ENCODE results near the gene LRRC8A. TPM values are rescaled to one million over a fixed set of nuclear protein-coding genes. Genes with fewer than 3 reads are reported as not detected.

Gene LRRC8A
- total RNA-seq, 3 donors from 2014 or later: 25.3 to 48.5 (median 25.4) TPM

DNA sequence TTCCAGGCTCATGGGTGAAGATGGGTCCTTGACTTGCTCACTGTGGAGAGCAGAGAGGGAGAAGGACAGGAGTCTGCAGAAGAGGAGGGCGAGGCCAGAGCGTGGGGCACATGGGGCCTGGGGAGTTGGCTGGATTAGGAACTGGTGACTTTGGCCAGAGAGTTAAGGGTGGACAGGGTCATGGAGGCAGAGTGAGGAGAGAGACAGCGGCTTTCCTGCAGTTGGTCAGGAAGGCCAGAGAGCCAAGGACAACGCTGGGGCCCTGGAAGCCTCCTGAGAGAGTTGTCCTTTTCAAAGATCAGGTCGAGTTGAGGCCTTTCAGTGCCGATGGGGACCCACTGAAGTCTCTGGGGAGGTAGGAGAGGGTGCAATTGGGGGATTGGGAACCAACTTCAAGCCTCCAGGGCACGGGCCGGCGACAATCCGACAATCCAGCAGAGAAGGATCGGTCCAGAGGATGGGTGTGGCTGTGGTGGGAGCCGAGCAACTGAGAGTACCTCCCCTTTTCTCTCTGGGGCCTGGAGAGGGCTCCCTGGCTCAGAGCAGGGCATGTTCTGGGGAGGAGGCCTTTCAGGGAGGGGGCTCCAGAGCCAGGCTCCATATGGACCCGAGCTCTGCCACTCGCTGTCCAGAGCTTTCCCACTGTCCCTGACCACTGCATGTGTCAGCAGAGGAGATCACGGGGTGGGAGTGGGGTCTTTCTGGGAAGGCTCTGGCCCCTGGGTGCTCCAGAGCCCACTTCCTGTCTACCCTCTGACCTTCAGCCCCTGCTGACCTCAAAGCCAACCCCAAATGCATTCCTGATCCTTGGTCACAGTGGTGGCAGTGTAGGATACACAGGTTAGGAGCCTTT, 31.3 kb downstream of the LRRC8A start:
- Histone ChIP-seq H3K36me3 (ENCODE audit: low read depth) (no peaks in the 10 kb centered on the region), H3K4me3 (no peak overlapping the region), H3K9me3 (no peaks in the 10 kb centered on the region), H3K4me1 (ENCODE audit: low read depth) (peaks cover 14% of the 10 kb centered on the region)
- TF ChIP-seq, protein P1, sequence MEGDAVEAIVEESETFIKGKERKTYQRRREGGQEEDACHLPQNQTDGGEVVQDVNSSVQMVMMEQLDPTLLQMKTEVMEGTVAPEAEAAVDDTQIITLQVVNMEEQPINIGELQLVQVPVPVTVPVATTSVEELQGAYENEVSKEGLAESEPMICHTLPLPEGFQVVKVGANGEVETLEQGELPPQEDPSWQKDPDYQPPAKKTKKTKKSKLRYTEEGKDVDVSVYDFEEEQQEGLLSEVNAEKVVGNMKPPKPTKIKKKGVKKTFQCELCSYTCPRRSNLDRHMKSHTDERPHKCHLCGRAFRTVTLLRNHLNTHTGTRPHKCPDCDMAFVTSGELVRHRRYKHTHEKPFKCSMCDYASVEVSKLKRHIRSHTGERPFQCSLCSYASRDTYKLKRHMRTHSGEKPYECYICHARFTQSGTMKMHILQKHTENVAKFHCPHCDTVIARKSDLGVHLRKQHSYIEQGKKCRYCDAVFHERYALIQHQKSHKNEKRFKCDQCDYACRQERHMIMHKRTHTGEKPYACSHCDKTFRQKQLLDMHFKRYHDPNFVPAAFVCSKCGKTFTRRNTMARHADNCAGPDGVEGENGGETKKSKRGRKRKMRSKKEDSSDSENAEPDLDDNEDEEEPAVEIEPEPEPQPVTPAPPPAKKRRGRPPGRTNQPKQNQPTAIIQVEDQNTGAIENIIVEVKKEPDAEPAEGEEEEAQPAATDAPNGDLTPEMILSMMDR (IDR thresholded peaks at IDR 0.05): no peak
- no peak for ATAC-seq
- intact Hi-C loops (cut with DNase I, micrococcal nuclease): no loop called here
- DNase-seq: no peak

DNA sequence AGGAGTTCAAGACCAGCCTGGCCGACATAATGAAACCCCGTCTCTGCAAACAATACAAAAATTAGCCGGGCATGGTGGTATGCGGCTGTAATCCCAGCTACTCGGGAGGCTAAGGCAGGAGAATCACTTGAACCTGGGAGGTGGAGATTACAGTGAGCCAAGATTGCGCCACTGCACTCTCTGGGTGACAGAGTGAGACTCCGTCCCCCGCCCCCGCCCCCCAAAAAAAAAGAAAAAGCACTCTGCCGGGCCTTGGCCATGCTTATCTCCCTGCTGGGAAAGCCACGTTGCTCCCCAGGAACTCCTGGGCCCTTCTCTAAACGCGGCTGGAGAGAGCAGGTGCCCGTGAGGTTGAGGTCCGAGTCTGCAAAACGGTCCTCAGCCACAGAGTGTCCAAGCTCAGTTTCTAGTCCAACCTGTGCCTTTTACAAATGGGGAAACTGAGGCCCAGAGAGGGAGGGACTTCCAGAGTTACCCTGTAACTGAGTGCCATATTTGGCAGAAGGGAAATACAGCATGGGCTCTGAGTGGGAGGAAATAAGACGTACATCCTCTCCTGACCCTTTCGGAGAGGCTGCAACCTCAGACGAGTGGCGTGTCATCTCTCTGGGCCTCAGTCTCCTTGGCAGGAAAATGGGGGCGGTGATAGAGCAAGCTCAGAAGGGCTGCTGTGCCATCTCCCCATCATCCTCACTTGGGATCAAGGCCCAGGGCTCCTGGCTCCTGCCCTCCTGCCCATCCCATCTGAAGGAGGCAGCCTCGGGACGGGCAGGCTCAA, 32.3 kb downstream of the LRRC8A start:
- TF ChIP-seq, protein P1 (IDR thresholded peaks at IDR 0.05): no peak
- DNase-seq: no peak
- no peaks in the 10 kb centered on the region for H3K9me3 ChIP-seq
- no peak for ATAC-seq
- intact Hi-C loops (cut with DNase I, micrococcal nuclease): no loop called here
- no peaks in the 10 kb centered on the region for H3K36me3 ChIP-seq (ENCODE audit: low read depth)
- H3K4me3 ChIP-seq: no peak overlapping the region
- peaks cover 14% of the 10 kb centered on the region for H3K4me1 ChIP-seq (ENCODE audit: low read depth)

DNA sequence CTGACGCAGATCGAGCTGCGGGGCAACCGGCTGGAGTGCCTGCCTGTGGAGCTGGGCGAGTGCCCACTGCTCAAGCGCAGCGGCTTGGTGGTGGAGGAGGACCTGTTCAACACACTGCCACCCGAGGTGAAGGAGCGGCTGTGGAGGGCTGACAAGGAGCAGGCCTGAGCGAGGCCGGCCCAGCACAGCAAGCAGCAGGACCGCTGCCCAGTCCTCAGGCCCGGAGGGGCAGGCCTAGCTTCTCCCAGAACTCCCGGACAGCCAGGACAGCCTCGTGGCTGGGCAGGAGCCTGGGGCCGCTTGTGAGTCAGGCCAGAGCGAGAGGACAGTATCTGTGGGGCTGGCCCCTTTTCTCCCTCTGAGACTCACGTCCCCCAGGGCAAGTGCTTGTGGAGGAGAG, 34.3 kb downstream of the LRRC8A start:
- no peaks in the 10 kb centered on the region for H3K36me3 ChIP-seq (ENCODE audit: low read depth)
- intact Hi-C loops (cut with DNase I, micrococcal nuclease): no loop called here
- ATAC-seq: no peak

DNA sequence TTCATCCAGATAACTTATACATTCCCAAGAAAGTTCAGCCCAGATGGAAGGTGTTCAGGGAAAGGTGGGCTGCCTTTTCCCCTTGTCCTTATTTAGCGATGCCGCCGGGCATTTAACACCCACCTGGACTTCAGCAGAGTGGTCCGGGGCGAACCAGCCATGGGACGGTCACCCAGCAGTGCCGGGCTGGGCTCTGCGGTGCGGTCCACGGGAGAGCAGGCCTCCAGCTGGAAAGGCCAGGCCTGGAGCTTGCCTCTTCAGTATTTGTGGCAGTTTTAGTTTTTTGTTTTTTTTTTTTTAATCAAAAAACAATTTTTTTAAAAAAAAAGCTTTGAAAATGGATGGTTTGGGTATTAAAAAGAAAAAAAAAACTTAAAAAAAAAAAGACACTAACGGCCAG, 34.8 kb downstream of the LRRC8A start:
- intact Hi-C loops (cut with DNase I, micrococcal nuclease): no loop called here
- Histone ChIP-seq H3K4me3 (no peak overlapping the region), H3K36me3 (ENCODE audit: low read depth) (no peaks in the 10 kb centered on the region), H3K9me3 (no peaks in the 10 kb centered on the region), H3K4me1 (ENCODE audit: low read depth) (peaks cover 14% of the 10 kb centered on the region)
- TF ChIP-seq, protein P1 (IDR thresholded peaks at IDR 0.05): no peak
- no peak for ATAC-seq
- no peak for DNase-seq

More for the DNA sequence above, 34.3 kb downstream of the LRRC8A start:
- TF ChIP-seq, protein P1 (IDR thresholded peaks at IDR 0.05): no peak
- H3K4me3 ChIP-seq: no peak overlapping the region
- H3K9me3 ChIP-seq: no peaks in the 10 kb centered on the region
- no peak for DNase-seq
- H3K4me1 ChIP-seq (ENCODE audit: low read depth): peaks cover 14% of the 10 kb centered on the region

DNA sequence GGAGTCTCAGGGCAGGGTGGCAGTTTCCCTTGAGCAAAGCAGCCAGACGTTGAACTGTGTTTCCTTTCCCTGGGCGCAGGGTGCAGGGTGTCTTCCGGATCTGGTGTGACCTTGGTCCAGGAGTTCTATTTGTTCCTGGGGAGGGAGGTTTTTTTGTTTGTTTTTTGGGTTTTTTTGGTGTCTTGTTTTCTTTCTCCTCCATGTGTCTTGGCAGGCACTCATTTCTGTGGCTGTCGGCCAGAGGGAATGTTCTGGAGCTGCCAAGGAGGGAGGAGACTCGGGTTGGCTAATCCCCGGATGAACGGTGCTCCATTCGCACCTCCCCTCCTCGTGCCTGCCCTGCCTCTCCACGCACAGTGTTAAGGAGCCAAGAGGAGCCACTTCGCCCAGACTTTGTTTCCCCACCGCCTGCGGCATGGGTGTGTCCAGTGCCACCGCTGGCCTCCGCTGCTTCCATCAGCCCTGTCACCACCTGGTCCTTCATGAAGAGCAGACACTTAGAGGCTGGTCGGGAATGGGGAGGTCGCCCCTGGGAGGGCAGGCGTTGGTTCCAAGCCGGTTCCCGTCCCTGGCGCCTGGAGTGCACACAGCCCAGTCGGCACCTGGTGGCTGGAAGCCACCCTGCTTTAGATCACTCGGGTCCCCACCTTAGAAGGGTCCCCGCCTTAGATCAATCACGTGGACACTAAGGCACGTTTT, 35.4 kb downstream of the LRRC8A start:
- no peak overlapping the region for H3K4me3 ChIP-seq
- peaks cover 14% of the 10 kb centered on the region for H3K4me1 ChIP-seq (ENCODE audit: low read depth)
- TF ChIP-seq, protein P1 (IDR thresholded peaks at IDR 0.05): no peak
- intact Hi-C loops (cut with DNase I, micrococcal nuclease): no loop called here
- peak; percentile 58 to 66 (median 63) for DNase-seq
- H3K9me3 ChIP-seq: no peaks in the 10 kb centered on the region
- ATAC-seq: peak; percentile 62
- H3K36me3 ChIP-seq (ENCODE audit: low read depth): no peaks in the 10 kb centered on the region

All from mucosa of descending colon (tissue), 3 donors.